ENCODE measurements around the gene CHRDL2. TPM values are rescaled to one million over a fixed set of nuclear protein-coding genes. Genes with fewer than 3 reads are reported as not detected.

The CHRDL2 gene
- total RNA-seq, 1 experiment from 2014 or later = not detected

- ChIA-PET CTCF (no interaction called here), RAD21 (ENCODE audit: low non-redundant PET in 1 of 2, low total read pairs in 2 of 2, uncharacterized antibody in 2 of 2, unreplicated experiment in 2 of 2) (no interaction called here), POLR2A (no interaction called here)
- Histone ChIP-seq H3K36me3 (ENCODE audit: control insufficient read depth in 1 of 2, insufficient read depth in 2 of 2, low read length in 2 of 2) (no peaks in the 10 kb centered on the region), H3K27me3 (ENCODE audit: insufficient read depth, low read length) (no peaks in the 10 kb centered on the region), H3K27ac (ENCODE audit: low read depth, low read length) (no peak overlapping the region), H3K4me2 (ENCODE audit: low read length) (no peak overlapping the region), H3K79me2 (ENCODE audit: insufficient read depth, low read length) (no peaks in the 10 kb centered on the region), H3K9me2 (ENCODE audit: insufficient read depth) (no peaks in the 10 kb centered on the region), H3K4me3 (replicated peaks in 1 of 2; ENCODE audit: low read depth in 1 of 2, low read length in 2 of 2) (no peak overlapping the region), H2AFZ (ENCODE audit: low read depth, low read length, poor library complexity, severe bottlenecking) (no peak overlapping the region), H3K4me1 (ENCODE audit: control insufficient read depth in 1 of 2, insufficient read depth in 2 of 2, low read length in 2 of 2) (no peaks in the 10 kb centered on the region), H4K20me1 (ENCODE audit: insufficient read depth) (no peaks in the 10 kb centered on the region), H3K9ac (ENCODE audit: low read length) (no peak overlapping the region), H3K9me3 (ENCODE audit: control insufficient read depth in 1 of 2, insufficient read depth in 1 of 2, low read depth in 1 of 2, low read length in 2 of 2) (no peaks in the 10 kb centered on the region)
- BruUV-seq (replicated peaks) = no TSS peak
- intact Hi-C loops (cut with micrococcal nuclease) = no loop called here
- no peak for ATAC-seq
- no peak for DNase-seq (ENCODE audit: low read depth, low spot score)
- TF ChIP-seq POLR2AphosphoS5 (IDR thresholded peaks at IDR 0.05; ENCODE audit: low read depth, low read length) = no peak
- TF ChIP-seq TCF7L2 (IDR thresholded peaks at IDR 0.05; ENCODE audit: borderline replicate concordance, extremely low read depth, insufficient read depth, insufficient read length) = no peak
- no peak for TF ChIP-seq EGR1 (IDR thresholded peaks at IDR 0.05; ENCODE audit: low read depth)
- TF ChIP-seq, protein P1, sequence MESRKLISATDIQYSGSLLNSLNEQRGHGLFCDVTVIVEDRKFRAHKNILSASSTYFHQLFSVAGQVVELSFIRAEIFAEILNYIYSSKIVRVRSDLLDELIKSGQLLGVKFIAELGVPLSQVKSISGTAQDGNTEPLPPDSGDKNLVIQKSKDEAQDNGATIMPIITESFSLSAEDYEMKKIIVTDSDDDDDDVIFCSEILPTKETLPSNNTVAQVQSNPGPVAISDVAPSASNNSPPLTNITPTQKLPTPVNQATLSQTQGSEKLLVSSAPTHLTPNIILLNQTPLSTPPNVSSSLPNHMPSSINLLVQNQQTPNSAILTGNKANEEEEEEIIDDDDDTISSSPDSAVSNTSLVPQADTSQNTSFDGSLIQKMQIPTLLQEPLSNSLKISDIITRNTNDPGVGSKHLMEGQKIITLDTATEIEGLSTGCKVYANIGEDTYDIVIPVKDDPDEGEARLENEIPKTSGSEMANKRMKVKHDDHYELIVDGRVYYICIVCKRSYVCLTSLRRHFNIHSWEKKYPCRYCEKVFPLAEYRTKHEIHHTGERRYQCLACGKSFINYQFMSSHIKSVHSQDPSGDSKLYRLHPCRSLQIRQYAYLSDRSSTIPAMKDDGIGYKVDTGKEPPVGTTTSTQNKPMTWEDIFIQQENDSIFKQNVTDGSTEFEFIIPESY (IDR thresholded peaks at IDR 0.05; ENCODE audit: extremely low read depth, insufficient replicate concordance, low read length) = no peak
- TF ChIP-seq, protein P2, sequence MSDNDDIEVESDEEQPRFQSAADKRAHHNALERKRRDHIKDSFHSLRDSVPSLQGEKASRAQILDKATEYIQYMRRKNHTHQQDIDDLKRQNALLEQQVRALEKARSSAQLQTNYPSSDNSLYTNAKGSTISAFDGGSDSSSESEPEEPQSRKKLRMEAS (IDR thresholded peaks at IDR 0.05) = no peak
- TF ChIP-seq SP1 (IDR thresholded peaks at IDR 0.05; ENCODE audit: low read depth) = no peak
- TF ChIP-seq ATF3 (IDR thresholded peaks at IDR 0.05) = no peak
- TF ChIP-seq ZFX (IDR thresholded peaks at IDR 0.05) = no peak
- no peak for TF ChIP-seq CEBPB (IDR thresholded peaks at IDR 0.05; ENCODE audit: low read depth)
- TF ChIP-seq POLR2A (IDR thresholded peaks at IDR 0.05; ENCODE audit: borderline replicate concordance, extremely low read depth, insufficient read depth, insufficient read length) = no peak
- TF ChIP-seq CBX3 (IDR thresholded peaks at IDR 0.05; ENCODE audit: low read depth) = no peak
- TF ChIP-seq YY1 (IDR thresholded peaks at IDR 0.05; ENCODE audit: extremely low read depth, insufficient replicate concordance, low read depth, low read length) = no peak
- TF ChIP-seq RAD21 (IDR thresholded peaks at IDR 0.05; ENCODE audit: low read depth) = no peak
- TF ChIP-seq JUND (IDR thresholded peaks at IDR 0.05) = no peak
- TF ChIP-seq, protein P3, sequence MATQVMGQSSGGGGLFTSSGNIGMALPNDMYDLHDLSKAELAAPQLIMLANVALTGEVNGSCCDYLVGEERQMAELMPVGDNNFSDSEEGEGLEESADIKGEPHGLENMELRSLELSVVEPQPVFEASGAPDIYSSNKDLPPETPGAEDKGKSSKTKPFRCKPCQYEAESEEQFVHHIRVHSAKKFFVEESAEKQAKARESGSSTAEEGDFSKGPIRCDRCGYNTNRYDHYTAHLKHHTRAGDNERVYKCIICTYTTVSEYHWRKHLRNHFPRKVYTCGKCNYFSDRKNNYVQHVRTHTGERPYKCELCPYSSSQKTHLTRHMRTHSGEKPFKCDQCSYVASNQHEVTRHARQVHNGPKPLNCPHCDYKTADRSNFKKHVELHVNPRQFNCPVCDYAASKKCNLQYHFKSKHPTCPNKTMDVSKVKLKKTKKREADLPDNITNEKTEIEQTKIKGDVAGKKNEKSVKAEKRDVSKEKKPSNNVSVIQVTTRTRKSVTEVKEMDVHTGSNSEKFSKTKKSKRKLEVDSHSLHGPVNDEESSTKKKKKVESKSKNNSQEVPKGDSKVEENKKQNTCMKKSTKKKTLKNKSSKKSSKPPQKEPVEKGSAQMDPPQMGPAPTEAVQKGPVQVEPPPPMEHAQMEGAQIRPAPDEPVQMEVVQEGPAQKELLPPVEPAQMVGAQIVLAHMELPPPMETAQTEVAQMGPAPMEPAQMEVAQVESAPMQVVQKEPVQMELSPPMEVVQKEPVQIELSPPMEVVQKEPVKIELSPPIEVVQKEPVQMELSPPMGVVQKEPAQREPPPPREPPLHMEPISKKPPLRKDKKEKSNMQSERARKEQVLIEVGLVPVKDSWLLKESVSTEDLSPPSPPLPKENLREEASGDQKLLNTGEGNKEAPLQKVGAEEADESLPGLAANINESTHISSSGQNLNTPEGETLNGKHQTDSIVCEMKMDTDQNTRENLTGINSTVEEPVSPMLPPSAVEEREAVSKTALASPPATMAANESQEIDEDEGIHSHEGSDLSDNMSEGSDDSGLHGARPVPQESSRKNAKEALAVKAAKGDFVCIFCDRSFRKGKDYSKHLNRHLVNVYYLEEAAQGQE (IDR thresholded peaks at IDR 0.05; ENCODE audit: low read depth) = no peak
These were observed 17.5 kb downstream of the CHRDL2 start for GRCh38 chr11:74713686-74714085.

Data from HCT116 (cell line).